Parathyroid adenoma (tissue), 2 donors: ENCODE measurements around the gene HOXA9.

Experiments
- H2AFZ ChIP-seq: fragments of 300-600 bp; sonication (generic); one replicate; pipeline ENCODE4 v1.7.0; 2017; ENCODE audit warnings: antibody characterized with exemption, mild to moderate bottlenecking
- H3K27ac ChIP-seq: fragments of 300-600 bp; sonication (generic); one replicate; pipeline ENCODE4 v1.7.0; 2017
- H3K27me3 ChIP-seq: fragments of 300-600 bp; sonication (generic); one replicate; pipeline ENCODE4 v1.7.0; 2017; ENCODE audit warnings: low read length; ENCODE audit not compliant: control insufficient read depth, insufficient read depth
- H3K36me3 ChIP-seq: fragments of 300-600 bp; sonication (generic); one replicate; pipeline ENCODE4 v1.7.0; 2017; ENCODE audit warnings: low read length; ENCODE audit not compliant: control insufficient read depth, insufficient read depth
- H3K4me1 ChIP-seq: fragments of 300-600 bp; sonication (generic); one replicate; pipeline ENCODE4 v1.7.0; 2017; ENCODE audit warnings: control low read depth
- H3K4me2 ChIP-seq: fragments of 300-600 bp; sonication (generic); one replicate; pipeline ENCODE4 v1.7.0; 2017; ENCODE audit warnings: low read length
- H3K4me3 ChIP-seq: fragments of 300-600 bp; sonication (generic); one replicate; pipeline ENCODE4 v1.7.0; 2017; ENCODE audit warnings: low read depth, low read length
- H3K79me2 ChIP-seq: fragments of 300-600 bp; sonication (generic); one replicate; pipeline ENCODE4 v1.7.0; 2017; ENCODE audit warnings: control low read depth
- H3K9ac ChIP-seq: fragments of 300-600 bp; sonication (generic); one replicate; pipeline ENCODE4 v1.7.0; 2017; ENCODE audit warnings: mild to moderate bottlenecking
- H3K9me3 ChIP-seq: fragments of 300-600 bp; sonication (generic); one replicate; pipeline ENCODE4 v1.7.0; 2017; ENCODE audit warnings: low read length; ENCODE audit not compliant: control insufficient read depth
- TF ChIP-seq, protein P1 (sequence below): fragments of 300-600 bp; sonication (generic); IDR thresholded peaks from one replicate; pipeline ENCODE4 v1.7.0; 2017; ENCODE audit warnings: antibody characterized with exemption, mild to moderate bottlenecking
- donor health status: primary hyperparathyroidism.

The HOXA9 gene

DNA sequence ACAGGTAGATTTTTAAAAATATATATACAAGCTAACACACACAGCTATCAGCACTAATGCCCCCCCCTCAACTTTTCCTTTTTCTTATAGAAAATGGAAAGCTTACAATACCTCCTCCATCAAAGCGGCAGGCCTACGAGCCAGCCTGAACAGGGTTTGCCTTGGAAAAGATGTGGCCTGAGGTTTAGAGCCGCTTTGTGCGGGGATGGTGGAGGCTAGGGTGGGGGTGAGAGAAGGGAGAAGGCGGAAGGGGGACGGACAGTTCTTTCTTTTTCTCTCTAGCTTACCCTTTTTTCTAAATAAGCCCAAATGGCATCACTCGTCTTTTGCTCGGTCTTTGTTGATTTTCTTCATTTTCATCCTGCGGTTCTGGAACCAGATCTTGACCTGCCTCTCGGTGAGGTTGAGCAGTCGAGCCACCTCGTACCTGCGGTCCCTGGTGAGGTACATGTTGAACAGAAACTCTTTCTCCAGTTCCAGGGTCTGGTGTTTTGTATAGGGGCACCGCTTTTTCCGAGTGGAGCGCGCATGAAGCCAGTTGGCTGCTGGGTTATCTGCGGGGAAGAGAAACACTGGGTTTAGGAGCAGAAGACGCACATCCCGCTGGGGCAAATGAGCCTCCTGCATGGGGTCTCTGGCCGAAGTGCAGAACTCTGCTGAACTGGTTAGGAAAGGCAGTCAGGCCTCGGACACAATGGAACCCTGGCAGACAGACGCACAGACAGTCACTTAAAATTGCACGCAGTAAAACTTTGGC lies 1.9 kb downstream of the HOXA9 start:
- Histone ChIP-seq H3K4me2 (no peak overlapping the region), H3K4me3 (no peak overlapping the region), H3K27ac (no peak overlapping the region), H3K9me3 (no peaks in the 10 kb centered on the region), H3K27me3 (peaks cover 41% of the 10 kb centered on the region), H3K9ac (no peak overlapping the region), H3K79me2 (no peaks in the 10 kb centered on the region), H3K4me1 (no peaks in the 10 kb centered on the region), H3K36me3 (no peaks in the 10 kb centered on the region), H2AFZ (no peak overlapping the region)
- TF ChIP-seq, protein P1, sequence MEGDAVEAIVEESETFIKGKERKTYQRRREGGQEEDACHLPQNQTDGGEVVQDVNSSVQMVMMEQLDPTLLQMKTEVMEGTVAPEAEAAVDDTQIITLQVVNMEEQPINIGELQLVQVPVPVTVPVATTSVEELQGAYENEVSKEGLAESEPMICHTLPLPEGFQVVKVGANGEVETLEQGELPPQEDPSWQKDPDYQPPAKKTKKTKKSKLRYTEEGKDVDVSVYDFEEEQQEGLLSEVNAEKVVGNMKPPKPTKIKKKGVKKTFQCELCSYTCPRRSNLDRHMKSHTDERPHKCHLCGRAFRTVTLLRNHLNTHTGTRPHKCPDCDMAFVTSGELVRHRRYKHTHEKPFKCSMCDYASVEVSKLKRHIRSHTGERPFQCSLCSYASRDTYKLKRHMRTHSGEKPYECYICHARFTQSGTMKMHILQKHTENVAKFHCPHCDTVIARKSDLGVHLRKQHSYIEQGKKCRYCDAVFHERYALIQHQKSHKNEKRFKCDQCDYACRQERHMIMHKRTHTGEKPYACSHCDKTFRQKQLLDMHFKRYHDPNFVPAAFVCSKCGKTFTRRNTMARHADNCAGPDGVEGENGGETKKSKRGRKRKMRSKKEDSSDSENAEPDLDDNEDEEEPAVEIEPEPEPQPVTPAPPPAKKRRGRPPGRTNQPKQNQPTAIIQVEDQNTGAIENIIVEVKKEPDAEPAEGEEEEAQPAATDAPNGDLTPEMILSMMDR, result no peak

DNA sequence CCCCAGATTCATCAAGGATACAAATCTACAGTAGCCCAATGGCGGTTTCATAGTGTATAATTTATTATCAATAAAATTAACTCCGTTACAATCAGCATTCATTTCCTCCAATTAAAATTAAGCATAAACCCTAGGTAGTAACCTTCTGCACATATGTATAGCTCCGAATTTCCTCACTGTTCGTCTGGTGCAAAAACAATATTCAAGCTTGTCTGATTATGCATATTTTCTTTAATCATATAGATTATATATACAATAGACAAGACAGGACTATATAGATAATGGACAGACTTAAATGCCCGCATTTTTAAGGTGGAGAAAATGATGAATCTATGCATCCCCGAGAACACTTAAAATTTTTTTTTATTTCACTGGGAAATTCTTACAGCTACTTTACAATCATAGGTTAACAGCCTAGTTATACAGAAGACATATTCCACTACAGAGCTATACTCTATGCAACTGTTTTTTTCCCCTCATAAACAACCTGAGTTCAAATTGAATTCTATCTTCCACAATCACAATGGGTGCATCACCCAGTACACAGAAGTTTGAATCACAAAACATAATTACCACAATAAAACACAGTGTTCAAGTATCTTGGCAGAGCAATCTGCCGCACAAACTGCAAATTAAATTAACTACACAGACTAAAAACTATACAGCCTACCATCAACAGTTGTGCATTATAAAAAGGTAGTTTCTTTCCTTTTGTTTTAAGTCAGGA lies 2.6 kb downstream of the HOXA9 start:
- H3K4me3 ChIP-seq, result no peak overlapping the region
- no peak overlapping the region for H3K27ac ChIP-seq
- H3K79me2 ChIP-seq, result no peaks in the 10 kb centered on the region
- TF ChIP-seq, protein P1, result no peak
- H3K9me3 ChIP-seq, result no peaks in the 10 kb centered on the region
- no peak overlapping the region for H3K4me2 ChIP-seq
- H3K9ac ChIP-seq, result no peak overlapping the region
- no peaks in the 10 kb centered on the region for H3K4me1 ChIP-seq
- no peak overlapping the region for H2AFZ ChIP-seq
- H3K27me3 ChIP-seq, result peaks cover 38% of the 10 kb centered on the region
- H3K36me3 ChIP-seq, result no peaks in the 10 kb centered on the region

DNA sequence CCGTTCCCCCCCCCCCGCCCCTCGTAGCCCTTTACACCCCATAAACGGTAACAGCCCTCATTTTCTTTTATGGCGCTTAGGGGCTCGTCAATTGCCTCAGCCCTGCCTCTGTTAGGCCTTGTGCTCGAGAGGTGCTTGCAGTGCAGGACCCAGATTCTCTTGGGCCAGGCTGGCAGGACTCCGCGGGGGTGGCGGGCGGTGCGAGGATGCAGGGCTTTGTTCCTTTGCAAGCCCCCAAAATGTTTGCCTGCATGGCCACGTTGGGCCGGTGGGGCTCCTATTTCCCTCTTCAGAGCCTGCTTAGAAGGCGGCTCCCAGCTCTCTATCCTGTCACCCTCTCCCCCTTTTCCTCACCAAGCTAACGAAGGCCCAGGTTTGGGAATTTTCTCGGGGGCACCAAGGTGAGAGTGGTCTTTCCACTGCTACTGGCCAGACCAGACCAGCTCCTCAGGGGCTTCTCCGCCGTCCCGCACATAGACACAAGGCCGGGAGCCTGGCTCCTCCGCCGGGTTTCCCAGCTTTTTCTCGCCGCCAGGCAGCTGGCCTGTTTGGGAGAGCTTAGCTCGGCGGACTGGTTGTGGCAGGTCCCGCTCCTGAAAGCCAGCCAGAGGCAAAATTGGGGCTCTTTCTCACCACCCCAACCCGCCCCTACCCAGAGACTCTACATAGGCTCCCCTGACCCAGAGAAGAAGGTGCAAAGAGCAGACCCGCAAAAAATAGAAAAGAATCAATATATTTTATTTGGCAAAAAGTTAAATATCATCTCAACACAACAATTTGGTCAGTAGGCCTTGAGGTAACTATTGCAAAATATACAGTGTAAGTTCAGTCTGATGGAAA lies 3.4 kb downstream of the HOXA9 start:
- no peaks in the 10 kb centered on the region for H3K4me1 ChIP-seq
- H3K27ac ChIP-seq, result no peak overlapping the region
- peaks cover 45% of the 10 kb centered on the region for H3K27me3 ChIP-seq
- H3K36me3 ChIP-seq, result no peaks in the 10 kb centered on the region
- no peaks in the 10 kb centered on the region for H3K9me3 ChIP-seq
- TF ChIP-seq, protein P1, result no peak
- H2AFZ ChIP-seq, result peak overlapping the region; percentile 16
- H3K4me3 ChIP-seq, result no peak overlapping the region
- no peak overlapping the region for H3K9ac ChIP-seq
- H3K4me2 ChIP-seq, result no peak overlapping the region
- H3K79me2 ChIP-seq, result no peaks in the 10 kb centered on the region

DNA sequence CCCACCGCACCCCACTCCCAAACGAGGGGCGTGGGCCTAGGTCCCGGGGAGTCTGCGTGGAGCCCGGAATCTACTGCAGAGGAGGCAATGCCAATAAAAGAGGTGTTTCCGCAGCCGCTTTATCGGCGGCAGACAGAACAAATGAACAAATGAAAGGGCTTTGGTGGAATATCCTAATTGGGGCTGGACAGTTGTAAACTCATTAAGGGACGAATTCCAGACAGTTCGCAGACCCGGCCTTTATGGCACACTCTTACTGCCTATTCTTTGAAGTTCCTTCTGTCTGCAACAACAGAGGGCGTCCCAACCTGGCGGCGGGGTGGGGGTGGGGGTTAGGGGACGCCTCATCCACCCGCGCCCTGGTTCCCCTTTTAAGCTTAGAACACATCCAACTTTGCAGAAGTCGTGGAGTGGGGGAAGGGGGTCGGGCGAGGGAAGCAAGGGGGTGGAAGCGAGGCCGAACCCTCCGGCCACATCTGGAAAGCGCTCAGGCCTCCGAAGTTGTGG lies 4.1 kb downstream of the HOXA9 start:
- H3K9ac ChIP-seq, result no peak overlapping the region
- peaks cover 45% of the 10 kb centered on the region for H3K27me3 ChIP-seq
- H3K9me3 ChIP-seq, result no peaks in the 10 kb centered on the region

More for the DNA sequence above, 4.1 kb downstream of the HOXA9 start:
- TF ChIP-seq, protein P1, result no peak
- H3K4me3 ChIP-seq, result peak overlapping the region; percentile 61
- no peaks in the 10 kb centered on the region for H3K4me1 ChIP-seq
- no peak overlapping the region for H3K27ac ChIP-seq
- no peaks in the 10 kb centered on the region for H3K36me3 ChIP-seq
- peak overlapping the region; percentile 87 for H3K4me2 ChIP-seq
- peak overlapping the region; percentile 100 for H2AFZ ChIP-seq
- no peaks in the 10 kb centered on the region for H3K79me2 ChIP-seq
